Astrocyte (in vitro differentiated cells and primary cell): ENCODE data around the gene IGF1R. TPM values are rescaled to one million over a fixed set of nuclear protein-coding genes. Genes with fewer than 3 reads are reported as not detected.

Experiments
- DNase-seq: peaks from one replicate; pipeline ENCODE4 v3.0.0-alpha.2; 2010; ENCODE audit warnings: low read depth
- FAIRE-seq: peaks from 2 replicates; lab custom pipeline; 2011; peaks lifted over from hg19 to GRCh38; lab: Jason Lieb, UNC
- H2AFZ ChIP-seq: 2 replicates; pipeline ENCODE4 v1.6.0; 2012; ENCODE audit warnings: low read depth, low read length, inconsistent platforms
- H3K27ac ChIP-seq: 2 replicates; pipeline ENCODE4 v1.5.1; 2011; ENCODE audit warnings: low read depth, low read length, inconsistent platforms
- H3K27me3 ChIP-seq: 2 replicates; pipeline ENCODE4 v1.6.0; 2011; ENCODE audit warnings: low read length, inconsistent platforms; ENCODE audit not compliant: insufficient read depth
- H3K36me3 ChIP-seq: 2 replicates; pipeline ENCODE4 v1.5.1; 2011; ENCODE audit warnings: low read length, inconsistent platforms; ENCODE audit not compliant: insufficient read depth
- H3K4me1 ChIP-seq: 2 replicates; pipeline ENCODE4 v1.5.1; 2011; ENCODE audit warnings: low read length, inconsistent platforms; ENCODE audit not compliant: insufficient read depth
- H3K4me2 ChIP-seq: 2 replicates; pipeline ENCODE4 v1.6.0; 2012; ENCODE audit warnings: low read length, inconsistent platforms
- H3K4me3 ChIP-seq: 2 replicates; pipeline ENCODE4 v1.5.1; 2011; ENCODE audit warnings: low read depth, mild to moderate bottlenecking, low read length, inconsistent platforms; ENCODE audit not compliant: insufficient read depth
- H3K79me2 ChIP-seq: 2 replicates; pipeline ENCODE4 v1.6.0; 2012; ENCODE audit warnings: mild to moderate bottlenecking, low read length, inconsistent platforms; ENCODE audit not compliant: insufficient read depth
- H3K9ac ChIP-seq: 2 replicates; pipeline ENCODE4 v1.6.0; 2012; ENCODE audit warnings: mild to moderate bottlenecking, low read length, inconsistent platforms
- H3K9me3 ChIP-seq: 2 replicates; pipeline ENCODE4 v1.5.1; 2012; ENCODE audit warnings: low read depth, mild to moderate bottlenecking, low read length, inconsistent platforms; ENCODE audit not compliant: insufficient read depth
- H4K20me1 ChIP-seq: 2 replicates; pipeline ENCODE4 v1.6.0; 2012; ENCODE audit warnings: low read length, inconsistent platforms; ENCODE audit not compliant: insufficient read depth
- H3K27ac Mint-ChIP-seq: one replicate; pipeline ENCODE4 v1.8.0; 2021; ENCODE audit warnings: mild to moderate bottlenecking, mixed read lengths; ENCODE audit not compliant: unreplicated experiment
- H3K27me3 Mint-ChIP-seq: one replicate; pipeline ENCODE4 v1.8.0; 2021; ENCODE audit warnings: low read depth, mixed read lengths; ENCODE audit not compliant: unreplicated experiment
- H3K36me3 Mint-ChIP-seq: one replicate; pipeline ENCODE4 v1.8.0; 2021; ENCODE audit warnings: low read depth, mixed read lengths; ENCODE audit not compliant: unreplicated experiment
- H3K4me1 Mint-ChIP-seq: one replicate; pipeline ENCODE4 v1.8.0; 2021; ENCODE audit warnings: low read depth, mixed read lengths; ENCODE audit not compliant: unreplicated experiment
- H3K4me3 Mint-ChIP-seq: one replicate; pipeline ENCODE4 v1.8.0; 2021; ENCODE audit warnings: mild to moderate bottlenecking, moderate library complexity, mixed read lengths; ENCODE audit not compliant: unreplicated experiment
- H3K9me3 Mint-ChIP-seq: one replicate; pipeline ENCODE4 v1.8.0; 2021; ENCODE audit warnings: mild to moderate bottlenecking, mixed read lengths; ENCODE audit not compliant: unreplicated experiment
- CTCF ChIP-seq: IDR thresholded peaks from 2 replicates; pipeline ENCODE4 v1.5.1; 2011; ENCODE audit warnings: low read depth, mild to moderate bottlenecking, inconsistent platforms, low read length, moderate library complexity; ENCODE audit not compliant: insufficient read depth
- EZH2 ChIP-seq: IDR thresholded peaks from 2 replicates; pipeline ENCODE4 v1.6.1; 2012; ENCODE audit warnings: mild to moderate bottlenecking, low read length, inconsistent platforms; ENCODE audit not compliant: insufficient read depth
- total RNA-seq: library from RNA; stranded (reverse); gene quantifications from 2 replicates; pipeline ENCODE4 v1.2.1, GENCODE V29; 2021

Gene IGF1R
- total RNA-seq, 1 donor from 2014 or later = 270 TPM

- no peaks in the 10 kb centered on the region for H3K27me3 Mint-ChIP-seq
- Histone ChIP-seq H2AFZ (no peak overlapping the region), H3K9me3 (no peaks in the 10 kb centered on the region), H3K36me3 (peaks cover 42% of the 10 kb centered on the region), H3K4me1 (peaks cover 27% of the 10 kb centered on the region), H3K9ac (no peak overlapping the region), H3K27me3 (no peaks in the 10 kb centered on the region), H3K79me2 (peaks cover 4% of the 10 kb centered on the region), H3K4me3 (no peak overlapping the region), H4K20me1 (peaks cover 21% of the 10 kb centered on the region), H3K27ac (no peak overlapping the region), H3K4me2 (no peak overlapping the region)
- peaks cover 10% of the 10 kb centered on the region for H3K4me1 Mint-ChIP-seq
- H3K9me3 Mint-ChIP-seq = no peaks in the 10 kb centered on the region
- H3K4me3 Mint-ChIP-seq = no peak overlapping the region
- FAIRE-seq (no peak), DNase-seq (no peak)
- no peak overlapping the region for H3K27ac Mint-ChIP-seq
- TF ChIP-seq CTCF = no peak
- no peak for TF ChIP-seq EZH2
- peaks cover 11% of the 10 kb centered on the region for H3K36me3 Mint-ChIP-seq
Observed at GRCh38 chr15:98953000-98953787, 304.9 kb downstream of the IGF1R start.

- DNase-seq (peak; percentile 18), FAIRE-seq (no peak)
- H3K79me2 ChIP-seq = peaks cover 4% of the 10 kb centered on the region
- peaks cover 10% of the 10 kb centered on the region for H3K4me1 Mint-ChIP-seq
- peaks cover 35% of the 10 kb centered on the region for H3K36me3 ChIP-seq
- peaks cover 27% of the 10 kb centered on the region for H3K4me1 ChIP-seq
- no peak overlapping the region for H3K27ac Mint-ChIP-seq
- no peaks in the 10 kb centered on the region for H3K9me3 ChIP-seq
- H3K4me3 ChIP-seq = no peak overlapping the region
- H3K4me2 ChIP-seq = no peak overlapping the region
- peaks cover 21% of the 10 kb centered on the region for H4K20me1 ChIP-seq
- H3K9me3 Mint-ChIP-seq = no peaks in the 10 kb centered on the region
- no peaks in the 10 kb centered on the region for H3K27me3 Mint-ChIP-seq
- peak overlapping the region; percentile 38 for H3K9ac ChIP-seq
- no peak for TF ChIP-seq CTCF
- TF ChIP-seq EZH2 = no peak
- H3K4me3 Mint-ChIP-seq = no peak overlapping the region
- peaks cover 12% of the 10 kb centered on the region for H3K36me3 Mint-ChIP-seq
- no peaks in the 10 kb centered on the region for H3K27me3 ChIP-seq
- peak overlapping the region; percentile 48 for H3K27ac ChIP-seq
- H2AFZ ChIP-seq = no peak overlapping the region
Observed at GRCh38 chr15:98953968-98954367, 305.6 kb downstream of the IGF1R start.

DNA sequence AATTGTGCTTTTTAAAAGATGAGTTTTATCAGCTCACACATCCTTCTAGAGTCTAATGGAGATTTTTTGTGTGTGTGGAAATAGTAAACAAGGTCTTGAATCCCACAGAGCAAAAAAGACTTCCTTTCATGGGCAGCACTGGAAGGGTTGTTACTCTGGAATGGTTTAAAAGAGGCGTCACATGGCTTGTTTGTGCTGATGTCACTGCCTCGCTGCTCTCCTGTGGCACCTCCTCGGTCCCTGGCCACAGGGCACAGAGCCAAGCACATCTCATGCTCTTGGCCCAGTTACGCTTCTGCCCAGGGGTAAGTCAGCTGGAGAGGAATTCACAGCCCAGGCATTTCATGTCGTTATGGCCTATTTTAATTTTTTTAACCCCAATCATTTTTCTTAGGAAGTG lies 306.1 kb downstream of the IGF1R start:
- Histone ChIP-seq H3K27ac (peak overlapping the region; percentile 48), H3K27me3 (no peaks in the 10 kb centered on the region), H2AFZ (no peak overlapping the region), H4K20me1 (peaks cover 21% of the 10 kb centered on the region), H3K4me3 (no peak overlapping the region), H3K9me3 (no peaks in the 10 kb centered on the region), H3K9ac (peak overlapping the region; percentile 38), H3K4me2 (no peak overlapping the region), H3K4me1 (peaks cover 27% of the 10 kb centered on the region), H3K79me2 (peaks cover 4% of the 10 kb centered on the region), H3K36me3 (peaks cover 34% of the 10 kb centered on the region)
- TF ChIP-seq EZH2 (no peak), CTCF (no peak)
- peaks cover 10% of the 10 kb centered on the region for H3K4me1 Mint-ChIP-seq
- DNase-seq = peak; percentile 87
- no peaks in the 10 kb centered on the region for H3K27me3 Mint-ChIP-seq
- no peak overlapping the region for H3K27ac Mint-ChIP-seq
- peak; percentile 32 for FAIRE-seq
- H3K36me3 Mint-ChIP-seq = peaks cover 10% of the 10 kb centered on the region
- H3K4me3 Mint-ChIP-seq = no peak overlapping the region
- H3K9me3 Mint-ChIP-seq = no peaks in the 10 kb centered on the region
